ENCODE results near the gene ILDR1.
"Not testable (repeated sequence)": the region's sequence is repeated elsewhere in the genome, so short reads cannot be mapped to it uniquely, and the experiment has no call there.

ILDR1 gene

DNA sequence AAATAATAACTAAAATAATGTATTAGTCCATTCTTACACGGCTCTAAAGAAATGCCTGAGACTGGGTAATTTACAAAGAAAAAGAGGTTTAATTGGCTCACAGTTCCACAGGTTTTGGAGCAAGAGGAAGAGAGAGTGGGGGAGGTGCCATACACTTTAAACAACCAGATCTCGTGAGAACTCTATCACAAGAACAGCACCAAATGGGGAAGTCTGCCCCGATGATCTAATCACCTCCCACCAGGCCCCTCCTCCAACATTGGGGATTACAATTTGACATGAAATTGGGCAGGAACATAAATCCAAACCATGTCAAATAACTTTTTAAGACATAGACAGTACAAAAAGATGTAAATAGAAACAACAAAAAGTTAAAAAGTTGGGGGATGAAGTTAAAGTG lies 63.2 kb downstream of the ILDR1 start:
- DNase-seq (ENCODE audit: low read depth, low spot score) = no peak
- Histone ChIP-seq H3K9me3 (ENCODE audit: low read depth, low read length) (no peaks in the 10 kb centered on the region), H3K27ac (no peak overlapping the region), H3K36me3 (ENCODE audit: insufficient read depth, low read length) (no peaks in the 10 kb centered on the region), H3K9ac (ENCODE audit: insufficient read length) (no peak overlapping the region), H3K4me3 (no peak overlapping the region)
- TF ChIP-seq EZH2 (IDR thresholded peaks at IDR 0.05) = no peak
- no peak for TF ChIP-seq FOXP2 (optimal IDR thresholded peaks at IDR 0.05; ENCODE audit: control extremely low read depth, extremely low read length, insufficient read depth)
- TF ChIP-seq POLR2AphosphoS5 (IDR thresholded peaks at IDR 0.05; ENCODE audit: borderline replicate concordance, low read depth, low read length) = no peak

DNA sequence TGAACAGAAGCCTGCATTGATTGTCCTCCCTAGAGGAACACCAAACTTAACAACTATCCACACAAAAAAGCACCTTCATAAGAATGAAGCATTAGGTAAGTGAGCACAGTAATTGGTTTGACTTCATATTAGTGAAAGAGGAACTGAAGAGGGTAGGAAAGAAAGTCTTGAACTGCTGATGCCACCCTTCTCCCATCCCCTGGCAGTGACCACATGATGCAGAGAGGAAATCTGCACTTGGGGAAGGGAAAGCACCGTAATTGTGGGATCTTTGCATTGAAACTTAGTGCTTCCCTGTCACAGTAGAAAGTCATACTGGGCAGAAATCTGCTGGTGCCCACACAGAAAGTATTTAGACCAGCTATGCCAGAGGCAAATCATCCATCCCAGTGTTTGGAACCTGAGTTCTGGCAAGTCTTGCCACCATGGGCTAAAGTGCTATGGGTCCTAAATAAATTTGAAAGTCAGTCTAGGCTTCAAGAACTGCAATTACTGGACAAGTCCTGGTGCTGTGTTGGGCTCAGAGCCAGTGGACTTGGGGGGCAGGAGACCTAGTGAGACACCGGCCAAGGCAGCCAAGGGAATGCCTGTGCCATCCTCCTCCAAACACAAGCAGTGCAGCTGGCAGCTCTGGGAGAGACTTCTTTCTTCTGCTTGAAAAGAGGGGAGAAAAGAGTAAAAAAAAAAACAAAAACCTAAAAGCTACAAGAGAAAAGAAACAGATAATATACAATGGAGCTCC lies 64.2 kb downstream of the ILDR1 start:
- Histone ChIP-seq H3K9me3 (ENCODE audit: low read depth, low read length) (no peaks in the 10 kb centered on the region), H3K27ac (no peak overlapping the region), H3K9ac (ENCODE audit: insufficient read length) (no peak overlapping the region), H3K4me3 (no peak overlapping the region), H3K36me3 (ENCODE audit: insufficient read depth, low read length) (no peaks in the 10 kb centered on the region)
- no peak for DNase-seq (ENCODE audit: low read depth, low spot score)
- TF ChIP-seq POLR2AphosphoS5 (IDR thresholded peaks at IDR 0.05; ENCODE audit: borderline replicate concordance, low read depth, low read length) (no peak), EZH2 (IDR thresholded peaks at IDR 0.05) (no peak), FOXP2 (optimal IDR thresholded peaks at IDR 0.05; ENCODE audit: control extremely low read depth, extremely low read length, insufficient read depth) (no peak)

DNA sequence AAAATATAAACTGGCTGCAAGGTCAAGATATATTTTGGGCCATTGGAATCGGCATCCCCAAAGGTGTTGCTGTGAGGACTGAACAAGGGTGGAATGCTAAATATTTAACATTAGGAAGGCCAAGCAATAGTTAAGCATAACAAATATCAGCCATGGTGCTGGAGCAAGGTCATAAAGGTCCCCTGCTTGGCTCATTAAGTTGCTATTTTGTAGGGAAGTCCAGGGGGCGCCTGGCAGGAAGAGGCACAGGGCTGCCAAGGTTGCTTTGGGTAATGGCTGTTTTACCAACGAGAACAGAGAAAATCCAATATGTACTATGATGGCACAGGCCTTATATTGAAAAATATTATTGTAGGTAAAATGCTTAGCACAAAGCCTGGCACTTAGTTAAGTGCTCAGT lies 65.7 kb downstream of the ILDR1 start:
- no peak overlapping the region for H3K27ac ChIP-seq
- no peak overlapping the region for H3K9ac ChIP-seq (ENCODE audit: insufficient read length)
- no peaks in the 10 kb centered on the region for H3K36me3 ChIP-seq (ENCODE audit: insufficient read depth, low read length)
- no peaks in the 10 kb centered on the region for H3K9me3 ChIP-seq (ENCODE audit: low read depth, low read length)
- no peak overlapping the region for H3K4me3 ChIP-seq
- DNase-seq (ENCODE audit: low read depth, low spot score) = no peak
- TF ChIP-seq POLR2AphosphoS5 (IDR thresholded peaks at IDR 0.05; ENCODE audit: borderline replicate concordance, low read depth, low read length) (no peak), FOXP2 (optimal IDR thresholded peaks at IDR 0.05; ENCODE audit: control extremely low read depth, extremely low read length, insufficient read depth) (no peak), EZH2 (IDR thresholded peaks at IDR 0.05) (no peak)

DNA sequence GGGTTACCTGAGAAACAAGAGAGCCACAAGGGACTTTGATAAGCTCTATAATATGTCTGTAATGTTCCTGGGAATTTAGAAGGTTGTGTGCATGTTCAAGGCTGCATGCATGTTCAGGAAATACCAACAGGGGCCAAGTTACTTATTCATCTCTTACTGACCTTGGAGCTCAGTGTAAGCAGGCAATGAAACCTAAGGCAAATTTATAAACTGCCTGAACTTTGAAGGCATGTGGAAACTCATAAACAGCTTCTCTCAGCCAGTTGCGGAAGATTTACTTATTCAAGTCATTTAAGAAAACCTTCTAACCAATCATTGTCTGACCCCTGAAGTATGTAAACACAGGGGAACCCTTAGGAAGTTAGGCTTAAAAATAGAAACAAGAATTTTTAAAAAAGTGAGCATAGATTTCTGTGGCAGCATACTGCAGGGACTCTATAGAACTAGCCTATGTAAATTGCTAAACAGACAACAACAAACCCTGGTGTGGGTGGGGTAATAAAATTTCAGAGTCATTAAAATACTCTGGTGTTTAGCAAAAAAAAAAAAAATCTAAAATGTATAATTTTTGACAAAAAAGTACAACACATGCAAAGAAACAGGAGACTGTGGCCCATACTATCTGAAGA lies 70.6 kb downstream of the ILDR1 start:
- no peaks in the 10 kb centered on the region for H3K36me3 ChIP-seq (ENCODE audit: insufficient read depth, low read length)
- H3K4me3 ChIP-seq = no peak overlapping the region
- H3K9me3 ChIP-seq (ENCODE audit: low read depth, low read length) = no peaks in the 10 kb centered on the region
- DNase-seq (ENCODE audit: low read depth, low spot score) = peak; percentile 42
- no peak overlapping the region for H3K9ac ChIP-seq (ENCODE audit: insufficient read length)
- H3K27ac ChIP-seq = peak overlapping the region; percentile 45; the same call in 1 of the 2 replicates
- TF ChIP-seq FOXP2 (optimal IDR thresholded peaks at IDR 0.05; ENCODE audit: control extremely low read depth, extremely low read length, insufficient read depth) (no peak), EZH2 (IDR thresholded peaks at IDR 0.05) (no peak), POLR2AphosphoS5 (IDR thresholded peaks at IDR 0.05; ENCODE audit: borderline replicate concordance, low read depth, low read length) (no peak)

DNA sequence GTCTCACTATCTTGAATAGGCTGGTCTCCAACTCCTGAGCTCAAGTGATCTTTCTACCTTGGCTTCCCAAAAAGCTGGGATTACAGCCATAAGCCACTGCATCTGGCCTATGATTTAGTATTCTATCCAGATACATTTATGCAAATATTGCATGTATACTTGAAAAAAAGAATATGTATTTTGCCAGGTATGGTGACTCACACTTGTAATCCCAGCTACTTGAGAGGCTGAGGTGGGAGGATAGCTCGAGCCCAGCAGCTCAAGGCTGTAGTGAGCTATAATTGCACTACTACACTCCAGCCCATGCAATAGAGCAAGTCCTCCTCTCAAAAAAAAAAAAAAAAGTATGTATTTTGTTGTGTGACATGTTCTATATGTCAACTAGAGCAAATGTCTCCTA lies 73.4 kb downstream of the ILDR1 start:
- Histone ChIP-seq H3K9ac (ENCODE audit: insufficient read length) (no peak overlapping the region), H3K36me3 (ENCODE audit: insufficient read depth, low read length) (no peaks in the 10 kb centered on the region), H3K9me3 (ENCODE audit: low read depth, low read length) (no peaks in the 10 kb centered on the region), H3K27ac (no peak overlapping the region), H3K4me3 (no peak overlapping the region)
- TF ChIP-seq POLR2AphosphoS5 (IDR thresholded peaks at IDR 0.05; ENCODE audit: borderline replicate concordance, low read depth, low read length) (no peak), FOXP2 (optimal IDR thresholded peaks at IDR 0.05; ENCODE audit: control extremely low read depth, extremely low read length, insufficient read depth) (no peak), EZH2 (IDR thresholded peaks at IDR 0.05) (no peak)
- no peak for DNase-seq (ENCODE audit: low read depth, low spot score)

DNA sequence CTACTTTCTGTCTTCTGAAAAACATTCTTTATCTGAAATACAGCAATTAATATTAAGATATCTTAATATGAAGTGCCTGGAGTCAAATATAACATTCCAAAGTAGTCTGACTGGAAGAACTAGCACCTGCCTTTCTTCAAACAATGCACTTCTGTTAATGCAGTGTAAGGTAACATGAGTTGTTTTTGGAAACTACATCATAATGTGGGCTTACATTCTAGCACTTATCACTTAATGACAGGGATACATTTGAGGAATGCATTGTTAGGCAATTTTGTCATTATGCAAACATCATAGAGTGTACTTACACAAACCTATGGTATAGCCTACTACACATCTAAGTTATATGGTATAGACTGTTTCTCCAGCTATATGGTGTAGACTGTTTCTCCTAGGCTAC lies 78.6 kb downstream of the ILDR1 start:
- TF ChIP-seq FOXP2 (optimal IDR thresholded peaks at IDR 0.05; ENCODE audit: control extremely low read depth, extremely low read length, insufficient read depth) = no peak
- TF ChIP-seq EZH2 (IDR thresholded peaks at IDR 0.05) = no peak
- TF ChIP-seq POLR2AphosphoS5 (IDR thresholded peaks at IDR 0.05; ENCODE audit: borderline replicate concordance, low read depth, low read length) = no peak
- H3K4me3 ChIP-seq = no peak overlapping the region
- H3K9me3 ChIP-seq (ENCODE audit: low read depth, low read length) = no peaks in the 10 kb centered on the region
- no peaks in the 10 kb centered on the region for H3K36me3 ChIP-seq (ENCODE audit: insufficient read depth, low read length)
- no peak overlapping the region for H3K9ac ChIP-seq (ENCODE audit: insufficient read length)
- H3K27ac ChIP-seq = no peak overlapping the region
- no peak for DNase-seq (ENCODE audit: low read depth, low spot score)

DNA sequence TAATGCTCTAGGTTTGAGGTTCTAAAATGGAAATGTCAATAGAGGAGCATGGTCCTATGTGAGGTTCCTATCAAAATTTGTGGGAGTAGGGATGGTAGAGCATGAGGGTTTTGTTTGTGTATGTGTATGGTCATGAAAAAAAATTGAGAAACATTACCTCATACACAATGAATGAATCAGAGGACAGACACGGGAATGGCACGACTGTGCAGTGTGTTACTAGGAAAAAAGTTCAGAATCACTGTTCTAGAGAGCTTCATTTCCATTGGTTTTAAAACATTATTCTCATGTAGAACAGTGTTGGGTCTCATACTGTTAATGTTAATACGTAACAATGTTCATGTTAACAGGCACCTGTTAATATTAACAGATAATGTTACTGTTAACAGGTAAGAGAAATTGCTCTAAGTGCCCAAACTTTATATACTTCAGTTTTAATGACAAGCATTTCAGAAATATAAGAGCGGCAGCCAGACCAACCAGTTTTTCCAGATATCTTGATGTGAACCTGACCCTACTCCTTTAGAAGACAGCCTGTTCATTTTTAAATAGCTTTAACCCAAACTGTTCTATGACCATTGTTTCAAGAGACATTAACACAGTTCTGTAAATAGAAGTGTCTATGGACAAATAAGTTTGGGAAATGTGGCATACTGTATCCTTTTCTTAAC lies 79.8 kb downstream of the ILDR1 start:
- no peak overlapping the region for H3K9ac ChIP-seq (ENCODE audit: insufficient read length)
- DNase-seq (ENCODE audit: low read depth, low spot score) = no peak
- H3K27ac ChIP-seq = no peak overlapping the region
- H3K9me3 ChIP-seq (ENCODE audit: low read depth, low read length) = no peaks in the 10 kb centered on the region
- H3K4me3 ChIP-seq = no peak overlapping the region
- TF ChIP-seq FOXP2 (optimal IDR thresholded peaks at IDR 0.05; ENCODE audit: control extremely low read depth, extremely low read length, insufficient read depth) = no peak
- TF ChIP-seq EZH2 (IDR thresholded peaks at IDR 0.05) = no peak
- TF ChIP-seq POLR2AphosphoS5 (IDR thresholded peaks at IDR 0.05; ENCODE audit: borderline replicate concordance, low read depth, low read length) = no peak
- H3K36me3 ChIP-seq (ENCODE audit: insufficient read depth, low read length) = no peaks in the 10 kb centered on the region

DNA sequence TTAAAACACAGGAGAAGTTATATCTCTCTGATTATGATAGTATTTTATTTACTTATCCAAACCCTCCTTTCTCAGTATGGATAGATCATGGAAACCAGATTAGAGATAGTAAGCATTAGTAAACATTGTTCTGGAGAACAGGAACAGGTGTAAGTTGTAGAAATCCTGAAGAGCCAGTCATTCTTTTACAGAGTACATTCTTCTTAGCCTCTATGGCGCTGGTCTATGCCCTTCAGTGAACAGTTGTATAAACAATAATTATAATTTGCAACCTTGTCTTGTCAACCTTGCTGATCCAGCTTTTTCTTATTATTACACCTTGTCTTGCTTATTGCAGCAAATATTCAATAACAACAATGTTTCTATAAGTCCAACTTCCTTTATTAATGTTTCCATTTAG lies 80.5 kb downstream of the ILDR1 start:
- no peaks in the 10 kb centered on the region for H3K36me3 ChIP-seq (ENCODE audit: insufficient read depth, low read length)
- no peak overlapping the region for H3K9ac ChIP-seq (ENCODE audit: insufficient read length)
- DNase-seq (ENCODE audit: low read depth, low spot score) = no peak
- no peak for TF ChIP-seq POLR2AphosphoS5 (IDR thresholded peaks at IDR 0.05; ENCODE audit: borderline replicate concordance, low read depth, low read length)
- no peak for TF ChIP-seq EZH2 (IDR thresholded peaks at IDR 0.05)
- TF ChIP-seq FOXP2 (optimal IDR thresholded peaks at IDR 0.05; ENCODE audit: control extremely low read depth, extremely low read length, insufficient read depth) = no peak
- no peak overlapping the region for H3K4me3 ChIP-seq
- no peak overlapping the region for H3K27ac ChIP-seq
- H3K9me3 ChIP-seq (ENCODE audit: low read depth, low read length) = no peaks in the 10 kb centered on the region

DNA sequence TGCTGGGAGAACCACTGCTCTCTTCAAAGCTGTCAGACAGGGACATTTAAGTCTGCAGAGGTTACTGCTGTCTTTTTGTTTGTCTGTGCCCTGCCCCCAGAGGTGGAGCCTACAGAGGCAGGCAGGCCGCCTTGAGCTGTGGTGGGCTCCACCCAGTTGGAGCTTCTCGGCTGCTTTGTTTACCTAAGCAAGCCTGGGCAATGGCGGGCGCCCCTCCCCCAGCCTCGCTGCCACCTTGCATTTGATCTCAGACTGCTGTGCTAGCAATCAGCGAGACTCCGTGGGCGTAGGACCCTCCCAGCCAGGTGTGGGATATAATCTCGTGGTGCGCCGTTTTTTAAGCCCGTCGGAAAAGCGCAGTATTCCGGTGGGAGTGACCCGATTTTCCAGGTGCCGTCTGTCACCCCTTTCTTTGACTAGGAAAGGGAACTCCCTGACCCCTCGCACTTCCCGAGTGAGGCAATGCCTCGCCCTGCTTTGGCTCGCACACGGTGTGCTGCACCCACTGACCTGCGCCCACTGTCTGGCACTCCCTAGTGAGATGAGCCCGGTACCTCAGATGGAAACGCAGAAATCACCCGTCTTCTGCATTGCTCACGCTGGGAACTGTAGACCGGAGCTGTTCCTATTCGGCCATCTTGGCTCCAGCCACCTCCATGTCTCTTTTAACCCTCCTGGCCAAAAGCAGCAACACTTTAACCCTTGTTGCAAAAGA lies 83.7 kb downstream of the ILDR1 start:
- not testable (repeated sequence) for DNase-seq (ENCODE audit: low read depth, low spot score); H3K9ac ChIP-seq (ENCODE audit: insufficient read length); H3K27ac ChIP-seq

More for the DNA sequence above, 83.7 kb downstream of the ILDR1 start:
- not testable (repeated sequence) for H3K9me3 ChIP-seq (ENCODE audit: low read depth, low read length); H3K36me3 ChIP-seq (ENCODE audit: insufficient read depth, low read length); H3K4me3 ChIP-seq

Measured in SK-N-MC (cell line).